Right lobe of liver (tissue), 6 donors: ENCODE measurements around the gene CNN1. TPM values are rescaled to one million over a fixed set of nuclear protein-coding genes. Genes with fewer than 3 reads are reported as not detected.

ENCODE experiments used
- ATAC-seq, 4 donors: fragments of 200-7000 bp; cut with Tn5 transposase; one replicate each; pipeline ENCODE4 v1.9.1; 2020; ENCODE audit warnings: mild to moderate bottlenecking in 4 of 4, moderate library complexity in 4 of 4
- DNase-seq, 3 donors: peaks; one replicate each; pipeline ENCODE4 v3.0.0-alpha.2; 2020
- H3K27ac ChIP-seq, 3 donors: fragments of 200-600 bp; one replicate each; pipeline ENCODE4 v1.8.0; 2022
- H3K27me3 ChIP-seq, 2 donors: fragments of 200-600 bp; one replicate each; pipeline ENCODE4 v1.8.0; 2022
- H3K36me3 ChIP-seq, 4 donors: fragments of 200-600 bp; sonication (generic) in 1 of 4; one replicate each; pipeline versions ENCODE4 v1.5.1 to v1.8.0; 2017 to 2022; ENCODE audit warnings: control low read depth in 1 of 4
- H3K4me1 ChIP-seq, 4 donors: fragments of 200-600 bp; sonication (generic) in 1 of 4; one replicate each; pipeline versions ENCODE4 v1.5.1 to v1.8.0; 2017 to 2022; ENCODE audit warnings: control low read depth in 1 of 4
- H3K4me3 ChIP-seq, 3 donors: fragments of 200-600 bp; one replicate each; pipeline ENCODE4 v1.8.0; 2022
- H3K9me3 ChIP-seq, 4 donors: fragments of 200-600 bp; sonication (generic) in 1 of 4; one replicate each; pipeline versions ENCODE4 v1.5.1 to v1.8.0; 2017 to 2022; ENCODE audit warnings: control low read depth in 1 of 4
- POLR2A ChIP-seq: fragments of 450-650 bp; IDR thresholded peaks from one replicate; pipeline ENCODE4 v1.6.1; 2017; ENCODE audit warnings: antibody characterized with exemption, mild to moderate bottlenecking
- WGBS: methylation state at CpG from one replicate; pipeline ENCODE4 v1.1.6; 2018; ENCODE audit warnings: low coverage, low lambda C conversion rate; ENCODE audit not compliant: insufficient coverage; ENCODE audit errors: missing lambda C conversion rate; 5-methylcytosine and 5-hydroxymethylcytosine counted together
- intact Hi-C, 2 donors: fragments of 100-400 bp; cut with DNase I; formaldehyde crosslinking; loops; one replicate each; pipeline versions ENCODE4 v1.11.2 to v1.14.1; 2022
- total RNA-seq, 6 experiments: library from RNA; depleted of rRNA in 2 of 6; stranded (reverse); fragments of >200 nt in 2 of 6; fragmentation: NEBNext Ultra II Directional in 3 of 6; extraction: Animal tissue kit (Norgen Biotek cat#: 25700) in 3 of 6; gene quantifications; one replicate each; pipeline versions ENCODE4 v1.1.0 to v1.2.4, GENCODE V29; 2016 to 2023
- TF ChIP-seq, protein P1 (sequence below), 4 donors: fragments of 200-600 bp in 3 of 4; fragments of 450-650 bp in 1 of 4; IDR thresholded peaks; one replicate each; pipeline versions ENCODE4 v1.5.1 to v1.8.0; 2016 to 2022; ENCODE audit warnings: antibody characterized with exemption in 4 of 4, mild to moderate bottlenecking in 2 of 4
- donor health status: DM: no; HTN: yes; CAD: no.
- donor health status: DM: no; HTN: no; CAD: no.
- donor health status: DM: no; HTN: no; CAD: no.
- donor health status: DM: no; HTN: yes; CAD: no.
- donor health status: DM: no; HTN: yes; CAD: no.

The CNN1 gene
- total RNA-seq, 6 experiments from 2014 or later = 0.71 to 8.5 (median 1.0) TPM

DNA sequence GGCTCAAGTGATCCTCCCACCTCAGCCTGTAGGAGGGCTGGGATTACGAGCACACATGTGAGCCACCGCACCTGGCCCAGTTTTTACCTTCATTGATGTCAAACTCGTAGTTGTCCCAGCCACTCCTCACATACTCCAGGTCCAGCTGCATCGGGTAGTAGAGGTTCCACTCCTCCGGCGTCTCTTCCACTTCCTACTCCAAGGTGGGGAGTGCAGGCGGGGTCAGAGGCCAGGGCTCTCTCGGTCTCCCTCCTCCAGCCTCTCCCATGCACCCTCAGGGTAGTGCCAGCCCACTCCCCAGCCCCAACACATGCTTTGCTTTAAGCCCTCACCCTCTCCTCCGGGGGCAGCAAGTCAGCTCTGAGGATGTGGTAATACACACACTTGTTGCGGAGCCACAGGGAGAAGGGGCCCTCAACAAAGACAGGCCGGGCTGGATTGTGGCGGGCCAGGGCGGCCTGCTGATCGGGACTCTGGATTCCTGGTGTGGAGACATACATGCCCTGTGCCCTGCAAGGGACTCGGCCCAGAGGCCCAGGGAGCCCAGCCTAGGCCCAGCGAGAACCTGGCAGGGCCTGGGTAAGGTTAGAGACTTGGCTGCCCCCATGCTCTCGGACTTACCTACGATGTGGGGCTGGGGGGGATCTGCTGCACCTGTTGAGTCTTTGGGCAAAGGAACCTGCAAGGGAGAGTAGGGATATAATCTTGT lies 31.1 kb upstream of the CNN1 start:
- DNase-seq = no peak
- WGBS = 100% methylated on average over 4 of the region's 18 CpGs
- Histone ChIP-seq H3K27me3 (no peaks in the 10 kb centered on the region), H3K27ac (no peak overlapping the region), H3K36me3 (peaks cover 0 to 10% (median 2%) of the 10 kb centered on the region in 4 donors), H3K4me1 (peaks cover 0 to 11% (median 0%) of the 10 kb centered on the region in 4 donors), H3K4me3 (no peak overlapping the region), H3K9me3 (no peaks in the 10 kb centered on the region)
- intact Hi-C loops = no loop called here
- no peak for ATAC-seq
- TF ChIP-seq POLR2A = no peak
- TF ChIP-seq, protein P1, sequence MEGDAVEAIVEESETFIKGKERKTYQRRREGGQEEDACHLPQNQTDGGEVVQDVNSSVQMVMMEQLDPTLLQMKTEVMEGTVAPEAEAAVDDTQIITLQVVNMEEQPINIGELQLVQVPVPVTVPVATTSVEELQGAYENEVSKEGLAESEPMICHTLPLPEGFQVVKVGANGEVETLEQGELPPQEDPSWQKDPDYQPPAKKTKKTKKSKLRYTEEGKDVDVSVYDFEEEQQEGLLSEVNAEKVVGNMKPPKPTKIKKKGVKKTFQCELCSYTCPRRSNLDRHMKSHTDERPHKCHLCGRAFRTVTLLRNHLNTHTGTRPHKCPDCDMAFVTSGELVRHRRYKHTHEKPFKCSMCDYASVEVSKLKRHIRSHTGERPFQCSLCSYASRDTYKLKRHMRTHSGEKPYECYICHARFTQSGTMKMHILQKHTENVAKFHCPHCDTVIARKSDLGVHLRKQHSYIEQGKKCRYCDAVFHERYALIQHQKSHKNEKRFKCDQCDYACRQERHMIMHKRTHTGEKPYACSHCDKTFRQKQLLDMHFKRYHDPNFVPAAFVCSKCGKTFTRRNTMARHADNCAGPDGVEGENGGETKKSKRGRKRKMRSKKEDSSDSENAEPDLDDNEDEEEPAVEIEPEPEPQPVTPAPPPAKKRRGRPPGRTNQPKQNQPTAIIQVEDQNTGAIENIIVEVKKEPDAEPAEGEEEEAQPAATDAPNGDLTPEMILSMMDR (IDR thresholded peaks at IDR 0.05) = no peak

DNA sequence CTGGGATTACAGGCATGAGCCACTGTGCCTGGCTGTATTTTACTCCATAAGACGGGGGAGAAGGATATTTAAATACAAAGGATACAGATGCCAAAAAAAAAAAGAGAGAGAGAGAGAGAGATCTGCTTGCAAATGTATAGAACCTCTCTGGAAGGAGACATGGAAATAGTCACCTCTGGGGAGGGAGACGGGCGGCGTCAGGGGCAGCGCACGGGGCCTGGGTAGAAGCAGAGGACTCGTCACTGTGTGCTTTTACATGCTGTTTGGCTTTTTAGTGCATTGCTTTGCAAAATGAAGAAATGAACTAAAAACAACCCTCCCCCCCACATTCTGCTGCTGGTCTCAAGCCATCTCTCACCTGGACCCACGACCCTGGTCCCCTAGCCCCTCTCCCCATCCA lies 28.2 kb upstream of the CNN1 start:
- H3K9me3 ChIP-seq = no peaks in the 10 kb centered on the region
- WGBS = 92% methylated on average over 5 of the region's 8 CpGs
- DNase-seq (no peak), ATAC-seq (no peak)
- H3K4me1 ChIP-seq = peaks cover 0 to 7% (median 0%) of the 10 kb centered on the region in 4 donors
- intact Hi-C loops = no loop called here
- no peaks in the 10 kb centered on the region for H3K27me3 ChIP-seq
- peaks cover 0 to 17% (median 2%) of the 10 kb centered on the region in 4 donors for H3K36me3 ChIP-seq
- H3K27ac ChIP-seq = no peak overlapping the region
- H3K4me3 ChIP-seq = no peak overlapping the region
- TF ChIP-seq POLR2A = no peak
- TF ChIP-seq, protein P1 (IDR thresholded peaks at IDR 0.05) = no peak

GRCh38 chr19:11513946-11514345 lies 24.7 kb upstream of the CNN1 start:
- no peak overlapping the region for H3K27ac ChIP-seq
- TF ChIP-seq POLR2A = no peak
- TF ChIP-seq, protein P1 (IDR thresholded peaks at IDR 0.05) = no peak
- DNase-seq = no peak
- H3K4me1 ChIP-seq = no peaks in the 10 kb centered on the region
- no peak overlapping the region for H3K4me3 ChIP-seq
- intact Hi-C loops = no loop called here
- H3K9me3 ChIP-seq = no peaks in the 10 kb centered on the region
- no peaks in the 10 kb centered on the region for H3K27me3 ChIP-seq
- peaks cover 0 to 25% (median 5%) of the 10 kb centered on the region in 4 donors for H3K36me3 ChIP-seq
- peak in 1 of 4 donors; percentile 24 for ATAC-seq
- WGBS = no CpG with 5 or more reads among the region's 20 CpGs

GRCh38 chr19:11519138-11519537 lies 19.5 kb upstream of the CNN1 start:
- H3K4me1 ChIP-seq = no peaks in the 10 kb centered on the region
- no peak overlapping the region for H3K27ac ChIP-seq
- H3K9me3 ChIP-seq = no peaks in the 10 kb centered on the region
- WGBS = 100% methylated on average over 1 of the region's 9 CpGs
- intact Hi-C loops = no loop called here
- TF ChIP-seq, protein P1 (IDR thresholded peaks at IDR 0.05) = no peak
- TF ChIP-seq POLR2A = no peak
- no peak overlapping the region for H3K4me3 ChIP-seq
- no peak for DNase-seq
- no peak for ATAC-seq
- H3K27me3 ChIP-seq = no peaks in the 10 kb centered on the region
- H3K36me3 ChIP-seq = peaks cover 0 to 7% (median 3%) of the 10 kb centered on the region in 4 donors
